PC-3 (cell line): ENCODE data around the gene NUMA1. TPM values are rescaled to one million over a fixed set of nuclear protein-coding genes. Genes with fewer than 3 reads are reported as not detected.

Experiments used
- ATAC-seq: fragments of 200-7000 bp; cut with Tn5 transposase; 2 replicates; pipeline ENCODE4 v1.9.1; 2020; ENCODE audit warnings: mild to moderate bottlenecking, moderate library complexity
- BruUV-seq: library from RNA; stranded (reverse); fragments of 400-500 nt; replicated peaks from 2 replicates; lab custom pipeline; 2021; lab: Mats Ljungman, UMichigan
- CTCF ChIA-PET: fragments of 300-600 bp; sonication (Branson Sonifier 250); formaldehyde crosslinking; loops from one replicate; lab custom pipeline; 2022; ENCODE audit warnings: antibody characterized with exemption; lab: Charles Lee
- POLR2A ChIA-PET: fragments of 300-600 bp; sonication (Branson Sonifier 250); formaldehyde crosslinking; loops from one replicate; lab custom pipeline; 2022; ENCODE audit warnings: antibody characterized with exemption; ENCODE audit not compliant: unreplicated experiment; lab: Charles Lee
- DNase-seq: peaks from one replicate; pipeline ENCODE4 v3.0.0-alpha.2; 2015
- H2AFZ ChIP-seq: fragments of 300-600 bp; sonication (generic); 2 replicates; pipeline ENCODE4 v1.6.0; 2016; ENCODE audit warnings: antibody characterized with exemption, low read length
- H3F3A ChIP-seq: fragments of 300-600 bp; sonication (generic); one replicate; pipeline ENCODE4 v1.6.0; 2017; ENCODE audit warnings: antibody characterized with exemption, low read length, control low read depth, mild to moderate bottlenecking; ENCODE audit not compliant: unreplicated experiment
- H3K27ac ChIP-seq: fragments of 300-600 bp; sonication (generic); 2 replicates; pipeline ENCODE4 v1.5.1; 2016; ENCODE audit warnings: mild to moderate bottlenecking, low read length
- H3K27me3 ChIP-seq: fragments of 300-600 bp; sonication (generic); 2 replicates; pipeline ENCODE4 v1.6.1; 2016; ENCODE audit warnings: low read length, mixed read lengths
- H3K36me3 ChIP-seq: fragments of 300-600 bp; sonication (generic); 2 replicates; pipeline ENCODE4 v1.6.1; 2016; ENCODE audit warnings: low read depth, mixed run types, low read length, mixed read lengths
- H3K4me1 ChIP-seq: fragments of 300-600 bp; sonication (generic); 2 replicates; pipeline ENCODE4 v1.5.1; 2016; ENCODE audit warnings: low read length; ENCODE audit not compliant: insufficient read depth
- H3K4me2 ChIP-seq: fragments of 300-600 bp; sonication (generic); 2 replicates; pipeline ENCODE4 v1.6.0; 2016; ENCODE audit warnings: low read length
- H3K4me3 ChIP-seq: fragments of 300-600 bp; sonication (generic); 2 replicates; pipeline ENCODE4 v1.5.1; 2016; ENCODE audit warnings: mild to moderate bottlenecking, low read length, mixed read lengths
- H3K79me2 ChIP-seq: fragments of 300-600 bp; sonication (generic); 2 replicates; pipeline ENCODE4 v1.6.1; 2017; ENCODE audit warnings: low read length, mixed read lengths
- H3K9ac ChIP-seq: fragments of 300-600 bp; sonication (generic); 2 replicates; pipeline ENCODE4 v1.6.0; 2016; ENCODE audit warnings: mild to moderate bottlenecking, low read length
- H3K9me2 ChIP-seq: fragments of 300-600 bp; sonication (generic); replicated peaks from 2 replicates; pipeline ENCODE4 v1.6.1; 2016; ENCODE audit warnings: mixed run types, low read length, mixed read lengths
- H3K9me3 ChIP-seq: fragments of 300-600 bp; sonication (generic); 2 replicates; pipeline ENCODE4 v1.6.1; 2016; ENCODE audit warnings: low read length, mixed read lengths
- H4K20me1 ChIP-seq: fragments of 300-600 bp; sonication (generic); 2 replicates; pipeline ENCODE4 v1.6.1; 2016; ENCODE audit warnings: low read length, mixed read lengths
- EZH2 ChIP-seq: fragments of 300-600 bp; sonication (generic); IDR thresholded peaks from one replicate; pipeline ENCODE4 v1.6.1; 2017; ENCODE audit warnings: antibody characterized with exemption, mild to moderate bottlenecking, low read length; ENCODE audit not compliant: unreplicated experiment
- EZH2phosphoT487 ChIP-seq: fragments of 300-600 bp; sonication (generic); IDR thresholded peaks from 2 replicates; pipeline ENCODE4 v1.6.1; 2018; ENCODE audit warnings: mild to moderate bottlenecking, antibody characterized with exemption, low read length, borderline replicate concordance
- intact Hi-C: fragments of 100-400 bp; cut with micrococcal nuclease; formaldehyde crosslinking; loops from 2 replicates; pipeline ENCODE4 v1.9.0; 2023
- total RNA-seq: library from RNA; depleted of rRNA; stranded (reverse); fragments of >200 nt; gene quantifications from 2 replicates; pipeline ENCODE4 v1.2.3, GENCODE V29; 2014
- TF ChIP-seq, protein P1 (sequence below): fragments of 300-600 bp; sonication (generic); conservative IDR thresholded peaks from 2 replicates; pipeline ENCODE4 v1.5.1; 2017; ENCODE audit warnings: antibody characterized with exemption, low read depth, mild to moderate bottlenecking, low read length

NUMA1 gene
- total RNA-seq, 1 experiment from 2014 or later = 145 TPM

DNA sequence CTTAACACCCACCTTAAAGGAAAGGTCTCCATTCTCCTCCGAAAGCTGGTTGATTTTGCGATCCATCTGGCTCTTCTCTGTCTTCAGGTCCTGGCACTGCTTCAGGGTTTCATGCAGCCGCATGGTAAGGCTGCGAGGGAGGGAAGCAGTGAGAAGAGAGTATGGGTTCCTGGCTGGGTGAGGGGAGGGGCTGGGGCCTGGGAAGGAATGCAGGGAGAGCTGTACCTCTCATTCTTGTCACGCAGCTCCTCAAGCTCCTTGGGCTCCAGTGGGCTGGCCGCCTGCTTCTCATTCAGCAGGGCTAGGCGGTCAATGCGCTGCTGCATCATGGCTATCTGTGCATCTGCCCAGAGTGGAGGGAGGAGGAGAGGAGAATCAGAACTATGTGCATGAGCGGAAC lies 62.2 kb downstream of the NUMA1 start:
- TF ChIP-seq, protein P1, sequence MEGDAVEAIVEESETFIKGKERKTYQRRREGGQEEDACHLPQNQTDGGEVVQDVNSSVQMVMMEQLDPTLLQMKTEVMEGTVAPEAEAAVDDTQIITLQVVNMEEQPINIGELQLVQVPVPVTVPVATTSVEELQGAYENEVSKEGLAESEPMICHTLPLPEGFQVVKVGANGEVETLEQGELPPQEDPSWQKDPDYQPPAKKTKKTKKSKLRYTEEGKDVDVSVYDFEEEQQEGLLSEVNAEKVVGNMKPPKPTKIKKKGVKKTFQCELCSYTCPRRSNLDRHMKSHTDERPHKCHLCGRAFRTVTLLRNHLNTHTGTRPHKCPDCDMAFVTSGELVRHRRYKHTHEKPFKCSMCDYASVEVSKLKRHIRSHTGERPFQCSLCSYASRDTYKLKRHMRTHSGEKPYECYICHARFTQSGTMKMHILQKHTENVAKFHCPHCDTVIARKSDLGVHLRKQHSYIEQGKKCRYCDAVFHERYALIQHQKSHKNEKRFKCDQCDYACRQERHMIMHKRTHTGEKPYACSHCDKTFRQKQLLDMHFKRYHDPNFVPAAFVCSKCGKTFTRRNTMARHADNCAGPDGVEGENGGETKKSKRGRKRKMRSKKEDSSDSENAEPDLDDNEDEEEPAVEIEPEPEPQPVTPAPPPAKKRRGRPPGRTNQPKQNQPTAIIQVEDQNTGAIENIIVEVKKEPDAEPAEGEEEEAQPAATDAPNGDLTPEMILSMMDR = no peak
- TF ChIP-seq EZH2 = no peak
- no peak for TF ChIP-seq EZH2phosphoT487
- DNase-seq = no peak
- Histone ChIP-seq H3K9me2 (no peaks in the 10 kb centered on the region), H3K27ac (no peak overlapping the region), H3K27me3 (no peaks in the 10 kb centered on the region), H3K4me1 (peaks cover 5% of the 10 kb centered on the region), H3K9ac (no peak overlapping the region), H2AFZ (no peak overlapping the region), H3K4me2 (no peak overlapping the region), H3K9me3 (no peaks in the 10 kb centered on the region), H3F3A (no peaks in the 10 kb centered on the region), H3K36me3 (peaks cover 92% of the 10 kb centered on the region), H4K20me1 (no peaks in the 10 kb centered on the region), H3K79me2 (no peaks in the 10 kb centered on the region), H3K4me3 (no peak overlapping the region)
- CTCF ChIA-PET = no interaction called here
- no TSS peak for BruUV-seq
- ATAC-seq = no peak
- intact Hi-C loops = no loop called here
- POLR2A ChIA-PET = no interaction called here

DNA sequence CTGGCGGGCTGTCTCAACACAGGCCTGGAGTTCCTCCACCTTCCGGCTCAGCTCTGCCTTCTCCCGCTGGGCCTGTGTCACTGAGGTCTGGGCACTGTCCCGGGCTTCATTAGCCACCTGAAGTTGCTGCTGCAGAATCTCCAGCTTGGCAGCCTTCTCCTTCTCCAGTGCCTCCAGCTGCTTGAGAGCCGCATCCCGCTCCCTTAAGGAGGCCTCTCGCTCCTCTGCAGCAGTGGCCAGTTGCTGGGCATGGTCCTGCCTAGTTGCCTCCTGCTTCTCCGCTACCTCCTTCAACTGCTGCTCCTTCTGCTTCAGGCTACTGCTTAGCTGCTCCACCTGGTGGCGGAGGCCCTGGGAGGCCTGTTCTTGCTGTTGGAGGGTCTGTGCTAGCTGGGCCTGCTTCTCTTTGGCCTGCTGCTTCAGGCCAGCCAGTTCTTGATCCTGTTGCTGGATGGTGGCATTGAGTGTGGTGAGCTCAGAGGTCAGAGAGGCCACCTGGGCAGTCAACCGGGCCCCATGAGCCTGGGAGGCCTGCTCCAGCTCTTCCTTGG lies 64.8 kb downstream of the NUMA1 start:
- H3K36me3 ChIP-seq = peaks cover 86% of the 10 kb centered on the region
- CTCF ChIA-PET = interaction anchor here (0.6 to 1.8 kb wide), 2 partner anchors 10 to 20 kb away, joined by 3 to 5 read pairs; no protein-coding TSS in a partner anchor

More for the DNA sequence above, 64.8 kb downstream of the NUMA1 start:
- H3K79me2 ChIP-seq = no peaks in the 10 kb centered on the region
- no peaks in the 10 kb centered on the region for H3K9me2 ChIP-seq
- POLR2A ChIA-PET = no interaction called here
- no peaks in the 10 kb centered on the region for H3K9me3 ChIP-seq
- no peak overlapping the region for H2AFZ ChIP-seq
- ATAC-seq (peak; percentile 48), DNase-seq (peak; percentile 42)
- H3K27me3 ChIP-seq = no peaks in the 10 kb centered on the region
- no peaks in the 10 kb centered on the region for H3F3A ChIP-seq
- intact Hi-C loops = no loop called here
- H3K9ac ChIP-seq = no peak overlapping the region
- H3K27ac ChIP-seq = no peak overlapping the region
- TF ChIP-seq EZH2phosphoT487 (no peak), EZH2 (no peak)
- TF ChIP-seq, protein P1 = peak; percentile 65
- H3K4me2 ChIP-seq = no peak overlapping the region
- no peak overlapping the region for H3K4me3 ChIP-seq
- no peaks in the 10 kb centered on the region; the same call in 1 of the 2 replicates for H4K20me1 ChIP-seq
- BruUV-seq = no TSS peak
- no peaks in the 10 kb centered on the region for H3K4me1 ChIP-seq
